Coronary artery (tissue), 2 donors: ENCODE measurements around the gene GRM1.

Source experiments
- DNase-seq: peaks from one replicate; pipeline ENCODE4 v3.0.0-alpha.2; 2017; ENCODE audit warnings: low spot score
- H3K27ac ChIP-seq, 2 donors: fragments of 200-600 bp; sonication (generic); one replicate each; pipeline ENCODE4 v1.5.1; 2016 to 2019
- H3K4me3 ChIP-seq: fragments of 200-600 bp; sonication (generic); 2 replicates; pipeline ENCODE4 v1.5.1; 2016; ENCODE audit warnings: mild to moderate bottlenecking, moderate library complexity
- TF ChIP-seq, protein P1 (sequence below): fragments of 200-600 bp; sonication (generic); IDR thresholded peaks from one replicate; pipeline ENCODE4 v1.5.1; 2019; ENCODE audit warnings: antibody characterized with exemption

The GRM1 gene

DNA sequence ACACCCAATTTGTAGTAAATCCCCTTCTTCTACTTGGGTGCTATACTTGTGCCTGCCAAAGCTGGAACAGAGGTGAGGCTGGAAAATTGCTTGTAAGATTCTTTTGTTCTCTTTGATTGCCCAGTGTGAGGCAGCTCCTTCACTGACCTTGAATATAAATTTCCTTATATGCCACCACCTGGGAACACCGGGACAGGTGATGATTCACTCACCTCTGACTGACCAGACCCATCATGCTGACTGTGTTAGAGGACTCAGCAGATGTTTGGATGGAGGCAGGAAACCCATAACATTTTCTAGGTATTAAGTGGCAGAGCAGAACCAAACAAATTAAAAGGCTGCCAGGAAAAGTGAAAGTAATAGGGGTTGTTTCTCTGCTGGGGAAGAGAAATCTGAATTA, 120.9 kb downstream of the GRM1 start:
- DNase-seq = no peak
- H3K27ac ChIP-seq = no peak overlapping the region
- no peak overlapping the region for H3K4me3 ChIP-seq
- TF ChIP-seq, protein P1, sequence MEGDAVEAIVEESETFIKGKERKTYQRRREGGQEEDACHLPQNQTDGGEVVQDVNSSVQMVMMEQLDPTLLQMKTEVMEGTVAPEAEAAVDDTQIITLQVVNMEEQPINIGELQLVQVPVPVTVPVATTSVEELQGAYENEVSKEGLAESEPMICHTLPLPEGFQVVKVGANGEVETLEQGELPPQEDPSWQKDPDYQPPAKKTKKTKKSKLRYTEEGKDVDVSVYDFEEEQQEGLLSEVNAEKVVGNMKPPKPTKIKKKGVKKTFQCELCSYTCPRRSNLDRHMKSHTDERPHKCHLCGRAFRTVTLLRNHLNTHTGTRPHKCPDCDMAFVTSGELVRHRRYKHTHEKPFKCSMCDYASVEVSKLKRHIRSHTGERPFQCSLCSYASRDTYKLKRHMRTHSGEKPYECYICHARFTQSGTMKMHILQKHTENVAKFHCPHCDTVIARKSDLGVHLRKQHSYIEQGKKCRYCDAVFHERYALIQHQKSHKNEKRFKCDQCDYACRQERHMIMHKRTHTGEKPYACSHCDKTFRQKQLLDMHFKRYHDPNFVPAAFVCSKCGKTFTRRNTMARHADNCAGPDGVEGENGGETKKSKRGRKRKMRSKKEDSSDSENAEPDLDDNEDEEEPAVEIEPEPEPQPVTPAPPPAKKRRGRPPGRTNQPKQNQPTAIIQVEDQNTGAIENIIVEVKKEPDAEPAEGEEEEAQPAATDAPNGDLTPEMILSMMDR = no peak

DNA sequence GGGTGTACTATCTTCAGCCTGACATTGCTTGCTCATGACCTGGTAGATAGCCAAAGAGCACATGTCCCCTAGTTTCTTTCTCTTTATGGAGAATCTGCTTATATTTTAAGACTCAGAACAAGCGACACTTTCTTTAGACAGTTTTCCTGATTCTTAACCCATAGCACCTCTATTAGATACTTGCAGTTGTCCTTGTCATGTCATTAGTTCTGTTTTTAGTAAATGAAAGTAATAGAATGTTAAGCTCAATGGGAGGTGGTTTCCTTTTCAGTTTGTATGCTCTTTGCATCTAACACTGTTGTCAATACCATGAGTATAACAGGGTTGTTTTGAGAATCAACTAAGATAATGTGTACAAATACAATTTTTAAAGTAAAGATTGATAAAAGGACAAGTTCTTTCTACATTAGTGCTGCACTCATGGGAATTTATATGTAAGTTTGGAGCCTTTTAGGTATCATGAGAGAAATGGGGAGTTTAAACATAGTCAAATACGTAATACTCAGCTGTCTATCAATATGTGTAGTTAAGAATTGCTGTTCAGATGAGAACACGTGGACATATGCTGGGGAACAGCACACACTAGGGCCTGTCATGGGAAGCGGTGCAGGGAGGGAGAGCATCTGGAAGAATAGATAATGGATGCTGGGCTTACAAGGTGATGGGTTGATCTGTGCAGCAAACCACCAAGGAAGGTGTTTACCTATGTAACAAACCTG, 124.3 kb downstream of the GRM1 start:
- DNase-seq = no peak

DNA sequence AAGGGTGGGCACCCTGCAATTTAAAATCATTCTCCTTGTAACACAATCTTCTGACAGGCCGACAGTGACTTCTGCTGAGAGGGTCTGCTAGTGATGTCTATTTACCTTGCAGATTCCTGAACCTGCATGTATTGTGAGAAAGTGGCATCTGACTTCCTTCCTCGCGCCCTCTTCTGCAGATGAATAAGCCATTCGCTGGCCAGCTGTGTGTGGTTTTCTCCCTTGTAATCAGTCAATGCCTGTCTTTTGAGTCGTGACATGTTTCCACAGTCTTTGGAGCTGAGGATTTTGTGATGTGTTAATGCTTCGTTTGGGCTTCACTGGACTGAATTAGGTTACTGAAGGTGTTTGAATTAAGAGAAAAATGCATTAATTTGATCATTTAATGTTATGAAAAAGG, 125.3 kb downstream of the GRM1 start:
- DNase-seq = no peak
- Histone ChIP-seq H3K27ac (no peak overlapping the region), H3K4me3 (no peak overlapping the region)
- TF ChIP-seq, protein P1 = no peak

More for the DNA sequence above, 124.3 kb downstream of the GRM1 start:
- no peak overlapping the region for H3K4me3 ChIP-seq
- H3K27ac ChIP-seq = no peak overlapping the region
- TF ChIP-seq, protein P1 = no peak

DNA sequence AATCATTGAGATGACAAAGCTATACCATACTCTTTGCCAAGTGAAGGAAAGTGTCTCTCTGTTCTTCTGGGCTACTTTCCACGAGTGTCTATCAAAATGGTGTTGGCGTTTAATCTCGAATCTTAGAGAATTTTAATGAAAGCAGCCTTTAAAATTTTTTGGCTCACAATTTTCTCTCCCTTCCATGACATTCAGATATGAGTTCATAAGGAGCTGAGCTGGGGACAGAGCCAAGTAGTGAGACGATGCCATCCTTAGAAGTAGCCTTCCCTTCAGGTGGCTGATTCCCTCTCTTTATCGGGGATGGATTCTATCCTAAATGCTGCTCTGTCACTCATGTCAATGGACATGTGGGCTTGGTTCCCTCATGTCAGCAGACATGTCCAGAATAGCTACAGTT, 132.8 kb downstream of the GRM1 start:
- TF ChIP-seq, protein P1 = no peak
- Histone ChIP-seq H3K27ac (no peak overlapping the region), H3K4me3 (no peak overlapping the region)
- DNase-seq = no peak

DNA sequence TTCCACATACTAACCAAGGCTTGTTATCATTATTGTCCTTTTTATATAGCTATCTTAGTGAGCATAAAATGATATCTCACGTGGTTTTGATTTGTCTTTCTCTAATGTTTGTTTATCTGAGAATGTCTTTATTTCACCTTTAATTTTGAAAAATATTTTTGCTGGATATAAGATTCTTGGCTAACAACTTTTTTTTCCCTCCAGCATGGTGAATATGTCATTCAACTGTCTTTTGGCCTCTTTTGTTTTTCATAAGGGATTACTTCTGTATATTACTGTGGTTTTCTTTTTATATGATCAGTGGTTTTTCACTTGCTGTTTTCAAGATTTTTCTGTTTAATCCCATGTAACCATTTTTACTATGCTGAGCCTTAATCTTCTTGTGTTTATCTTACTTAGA, 141.0 kb downstream of the GRM1 start:
- TF ChIP-seq, protein P1 = no peak
- Histone ChIP-seq H3K27ac (no peak overlapping the region), H3K4me3 (no peak overlapping the region)
- DNase-seq = no peak

DNA sequence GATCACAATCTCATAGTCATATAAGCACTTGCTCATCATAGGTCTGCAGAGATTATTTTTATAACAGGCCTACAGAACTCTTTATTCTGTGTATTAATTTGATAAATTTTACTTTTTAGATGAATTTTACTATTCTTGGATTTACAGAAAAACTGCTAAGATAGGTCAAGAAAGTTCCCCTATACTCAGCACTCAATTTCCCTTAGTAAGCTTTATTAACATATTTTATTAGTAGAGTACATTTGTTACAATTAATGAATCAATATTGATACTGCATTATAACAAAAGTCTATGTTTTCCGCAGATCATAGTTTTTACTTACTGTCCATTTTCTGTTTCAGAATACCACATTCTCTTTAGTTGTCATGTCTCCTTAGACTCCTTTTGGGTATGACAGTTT, 148.9 kb downstream of the GRM1 start:
- H3K27ac ChIP-seq = no peak overlapping the region
- TF ChIP-seq, protein P1 = no peak
- DNase-seq = no peak
- no peak overlapping the region for H3K4me3 ChIP-seq

DNA sequence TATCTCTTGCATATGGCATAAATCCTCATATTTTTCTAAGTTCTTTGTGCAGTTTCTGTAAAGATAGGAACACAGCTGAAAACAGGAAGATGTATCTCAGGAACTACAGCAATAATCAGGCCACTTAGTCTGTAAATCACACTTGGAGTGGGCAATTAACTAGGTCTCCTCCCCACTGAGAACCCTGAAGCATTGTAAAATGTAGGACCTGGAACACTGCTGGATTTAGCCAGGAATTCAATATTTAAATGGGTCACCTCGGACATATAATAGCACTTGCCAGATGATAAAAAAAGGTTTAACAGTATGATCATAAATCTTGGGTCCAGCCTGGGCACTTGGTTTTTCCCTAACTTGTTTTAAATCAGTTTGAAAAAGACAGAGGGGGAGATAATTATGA, 155.0 kb downstream of the GRM1 start:
- TF ChIP-seq, protein P1 = no peak
- DNase-seq = no peak
- Histone ChIP-seq H3K4me3 (no peak overlapping the region), H3K27ac (no peak overlapping the region)
